ENCODE data around the gene SCN4A.
A peak's percentile ranks its signal among the peaks of the same experiment; 100 is the strongest.
"Not testable (repeated sequence)": the region's sequence is repeated elsewhere in the genome, so short reads cannot be mapped to it uniquely, and the experiment has no call there.

SCN4A gene

DNA sequence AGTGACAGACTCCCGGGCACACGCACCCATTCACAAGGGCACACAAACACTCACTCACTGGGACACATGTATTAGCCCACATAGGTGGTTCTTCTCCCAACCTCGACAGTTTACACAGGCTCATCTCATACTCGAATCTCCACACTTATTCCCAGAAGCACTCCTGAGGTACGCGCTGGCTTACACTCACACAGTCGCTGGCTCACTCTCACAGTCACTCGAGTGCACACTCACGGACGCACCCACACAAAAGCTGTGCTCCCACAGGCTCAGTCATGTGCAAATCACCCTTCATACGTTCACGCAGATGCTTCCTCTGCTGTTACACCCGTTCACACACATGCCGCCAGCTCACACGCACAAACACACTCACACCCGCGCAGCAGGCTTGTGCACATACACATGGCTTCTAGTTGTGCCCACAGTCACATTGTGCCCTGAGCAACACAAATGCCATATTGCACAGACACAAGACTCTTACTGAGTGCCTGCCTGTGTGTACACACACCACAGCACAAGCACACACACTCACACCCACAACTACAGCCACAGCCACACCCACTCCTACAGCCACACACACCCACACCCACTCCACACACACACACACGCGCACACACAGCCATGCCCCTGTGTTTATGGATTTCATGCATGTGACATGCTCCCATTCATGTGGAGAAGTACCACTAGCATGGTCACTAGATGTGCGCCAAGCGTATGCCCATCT, 17.1 kb upstream of the SCN4A start:
- Histone ChIP-seq H3K36me3 (ENCODE audit: insufficient read depth, low read length) (no peaks in the 10 kb centered on the region), H3K4me3 (ENCODE audit: low read length) (no peak overlapping the region), H3K27me3 (ENCODE audit: insufficient read depth, low read length) (peaks cover 24% of the 10 kb centered on the region), H3K9me3 (ENCODE audit: insufficient read depth, low read depth, low read length) (no peaks in the 10 kb centered on the region), H3K4me1 (ENCODE audit: insufficient read depth, low read length) (peaks cover 6% of the 10 kb centered on the region), H3K9ac (ENCODE audit: low read depth, low read length) (no peak overlapping the region), H3K27ac (ENCODE audit: low read depth, low read length) (no peak overlapping the region)
- WGBS, result 90% methylated on average over 21 of the region's 21 CpGs

DNA sequence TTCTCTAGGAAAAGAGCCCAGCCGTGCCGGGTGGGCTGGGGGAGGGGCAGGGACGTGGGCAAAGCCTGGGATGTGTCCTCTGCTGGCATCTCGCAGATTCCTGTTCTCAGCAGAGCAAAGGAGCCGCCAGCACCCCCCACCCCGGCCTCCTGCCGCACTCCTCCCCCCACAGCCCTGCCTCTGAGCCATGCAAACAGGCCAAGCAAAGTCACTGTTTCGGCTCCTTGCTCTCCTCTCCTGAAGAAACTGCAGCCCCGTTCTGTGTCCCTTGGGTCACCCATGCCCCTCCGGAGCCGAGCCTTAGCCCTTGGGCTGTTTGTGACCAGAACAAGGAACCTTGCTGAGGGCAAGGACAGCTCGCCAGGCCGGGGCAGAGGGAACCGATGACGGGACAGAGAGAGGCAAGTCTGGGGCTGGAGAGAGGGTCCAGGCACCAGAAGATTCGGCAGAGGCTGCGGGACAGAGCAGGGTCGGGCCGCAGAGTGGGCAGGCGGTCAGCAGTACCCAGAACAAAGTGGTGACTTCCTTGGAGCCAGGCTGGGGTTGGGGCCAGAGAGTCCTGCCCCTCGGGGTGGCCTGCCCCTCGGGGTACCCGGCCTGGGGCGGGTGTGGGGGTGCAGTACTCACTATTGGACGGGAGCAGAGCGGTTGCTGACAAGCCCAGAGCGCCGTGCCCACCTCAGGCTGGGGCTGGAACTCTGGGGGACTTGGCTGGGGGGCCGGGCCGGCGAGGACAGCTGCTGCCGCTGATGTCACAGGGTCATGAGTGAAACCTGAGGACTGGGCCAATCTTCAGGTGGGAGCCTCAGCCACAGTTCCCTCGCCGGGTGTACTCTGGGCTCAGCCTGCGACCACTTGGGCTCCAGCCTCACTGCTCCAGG, 16.3 kb upstream of the SCN4A start:
- 35% methylated on average over 35 of the region's 35 CpGs for WGBS
- Histone ChIP-seq H3K27ac (ENCODE audit: low read depth, low read length) (peak overlapping the region; percentile 55; the same call in 1 of the 2 replicates), H3K4me1 (ENCODE audit: insufficient read depth, low read length) (peaks cover 6% of the 10 kb centered on the region)

GRCh38 chr17:63988127-63988478, 15.4 kb upstream of the SCN4A start:
- H3K27ac ChIP-seq (ENCODE audit: low read depth, low read length), result no peak overlapping the region
- H3K9me3 ChIP-seq (ENCODE audit: insufficient read depth, low read depth, low read length), result no peaks in the 10 kb centered on the region
- H3K27me3 ChIP-seq (ENCODE audit: insufficient read depth, low read length), result peaks cover 15% of the 10 kb centered on the region
- no peak overlapping the region for H3K4me3 ChIP-seq (ENCODE audit: low read length)
- H3K36me3 ChIP-seq (ENCODE audit: insufficient read depth, low read length), result no peaks in the 10 kb centered on the region
- 92% methylated on average over 5 of the region's 5 CpGs for WGBS
- H3K4me1 ChIP-seq (ENCODE audit: insufficient read depth, low read length), result peaks cover 6% of the 10 kb centered on the region
- H3K9ac ChIP-seq (ENCODE audit: low read depth, low read length), result no peak overlapping the region

More for the DNA sequence above, 16.3 kb upstream of the SCN4A start:
- no peaks in the 10 kb centered on the region for H3K36me3 ChIP-seq (ENCODE audit: insufficient read depth, low read length)
- peak overlapping the region; percentile 52; the same call in 1 of the 2 replicates for H3K9ac ChIP-seq (ENCODE audit: low read depth, low read length)
- H3K4me3 ChIP-seq (ENCODE audit: low read length), result no peak overlapping the region
- no peaks in the 10 kb centered on the region for H3K9me3 ChIP-seq (ENCODE audit: insufficient read depth, low read depth, low read length)
- peaks cover 21% of the 10 kb centered on the region for H3K27me3 ChIP-seq (ENCODE audit: insufficient read depth, low read length)

- Histone ChIP-seq H3K36me3 (ENCODE audit: insufficient read depth, low read length) (no peaks in the 10 kb centered on the region), H3K4me1 (ENCODE audit: insufficient read depth, low read length) (peaks cover 6% of the 10 kb centered on the region), H3K9me3 (ENCODE audit: insufficient read depth, low read depth, low read length) (no peaks in the 10 kb centered on the region), H3K9ac (ENCODE audit: low read depth, low read length) (no peak overlapping the region), H3K4me3 (ENCODE audit: low read length) (no peak overlapping the region), H3K27me3 (ENCODE audit: insufficient read depth, low read length) (peaks cover 11% of the 10 kb centered on the region), H3K27ac (ENCODE audit: low read depth, low read length) (no peak overlapping the region)
- WGBS, result 83% methylated on average over 18 of the region's 18 CpGs
Observed at GRCh38 chr17:63987221-63988126, 14.8 kb upstream of the SCN4A start.

GRCh38 chr17:63986821-63987220, 14.1 kb upstream of the SCN4A start:
- no peak overlapping the region for H3K9ac ChIP-seq (ENCODE audit: low read depth, low read length)
- no peaks in the 10 kb centered on the region for H3K36me3 ChIP-seq (ENCODE audit: insufficient read depth, low read length)
- H3K9me3 ChIP-seq (ENCODE audit: insufficient read depth, low read depth, low read length), result peaks cover 3% of the 10 kb centered on the region; the same call in 1 of the 2 replicates
- H3K27me3 ChIP-seq (ENCODE audit: insufficient read depth, low read length), result peaks cover 5% of the 10 kb centered on the region; the same call in 1 of the 2 replicates
- H3K27ac ChIP-seq (ENCODE audit: low read depth, low read length), result no peak overlapping the region
- 83% methylated on average over 3 of the region's 3 CpGs for WGBS
- peaks cover 6% of the 10 kb centered on the region for H3K4me1 ChIP-seq (ENCODE audit: insufficient read depth, low read length)
- H3K4me3 ChIP-seq (ENCODE audit: low read length), result no peak overlapping the region

- Histone ChIP-seq H3K4me3 (ENCODE audit: low read length) (no peak overlapping the region), H3K27ac (ENCODE audit: low read depth, low read length) (no peak overlapping the region), H3K27me3 (ENCODE audit: insufficient read depth, low read length) (peaks cover 4% of the 10 kb centered on the region; the same call in 1 of the 2 replicates), H3K36me3 (ENCODE audit: insufficient read depth, low read length) (no peaks in the 10 kb centered on the region), H3K9ac (ENCODE audit: low read depth, low read length) (no peak overlapping the region), H3K9me3 (ENCODE audit: insufficient read depth, low read depth, low read length) (peaks cover 5% of the 10 kb centered on the region; the same call in 1 of the 2 replicates), H3K4me1 (ENCODE audit: insufficient read depth, low read length) (peaks cover 6% of the 10 kb centered on the region)
- 83% methylated on average over 13 of the region's 13 CpGs for WGBS
Observed at GRCh38 chr17:63985387-63986140, 12.8 kb upstream of the SCN4A start.

DNA sequence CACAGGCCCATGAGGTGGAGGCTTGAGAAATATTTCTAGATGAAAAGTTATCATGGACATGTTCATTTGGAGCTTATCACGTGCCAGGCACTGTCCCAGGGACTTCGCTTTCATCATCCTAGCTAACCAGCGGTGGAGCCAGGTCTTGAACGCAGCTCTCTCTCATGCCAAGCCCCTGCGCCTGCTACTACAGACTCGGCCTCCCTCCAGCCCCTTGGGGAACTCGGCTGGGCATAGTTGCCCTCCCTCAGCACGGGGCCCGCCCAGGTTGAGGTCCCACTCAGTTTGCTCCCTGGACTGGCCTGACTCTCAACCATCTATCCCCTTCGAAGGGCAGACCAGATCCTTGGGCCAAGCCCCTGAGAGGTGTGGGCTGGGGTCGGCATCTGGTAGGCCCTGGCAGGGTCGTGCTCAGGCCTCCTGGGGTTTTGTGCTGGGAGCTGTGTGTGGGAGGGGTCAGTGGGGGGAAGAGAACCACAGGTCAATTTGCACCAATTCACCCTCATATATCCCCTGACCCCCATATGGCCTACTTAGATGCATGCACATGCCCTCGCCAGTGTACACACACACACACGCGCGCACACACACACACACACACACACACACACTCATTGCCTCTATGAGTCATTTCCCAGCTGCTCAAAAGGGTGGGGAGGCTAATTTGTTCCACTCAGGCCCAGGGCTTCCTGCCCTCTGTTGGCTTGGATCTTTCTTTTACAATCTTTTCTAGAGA, 12.1 kb upstream of the SCN4A start:
- H3K9ac ChIP-seq (ENCODE audit: low read depth, low read length), result no peak overlapping the region
- peaks cover 6% of the 10 kb centered on the region for H3K4me1 ChIP-seq (ENCODE audit: insufficient read depth, low read length)

DNA sequence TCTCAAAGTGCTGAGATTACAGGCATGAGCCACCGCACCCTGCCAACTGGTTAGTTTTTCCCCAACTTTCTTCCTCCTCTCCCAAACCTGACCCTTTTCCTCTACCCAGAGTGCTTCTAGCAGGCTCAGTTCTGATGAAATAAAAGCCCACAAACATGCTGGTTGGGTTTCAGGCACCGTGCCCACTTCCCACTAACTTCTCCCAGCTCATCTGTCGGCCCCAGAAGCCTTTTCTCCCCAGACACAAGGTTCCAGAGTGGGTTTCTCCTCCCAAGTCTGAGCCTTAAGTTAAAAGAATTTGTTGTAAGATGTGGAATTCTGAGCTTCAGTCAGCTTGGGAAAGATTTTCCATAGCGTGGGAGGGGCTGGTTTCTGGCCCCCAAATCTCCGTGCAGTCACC, 11.5 kb upstream of the SCN4A start:
- whole genome bisulfite sequencing, result 95% methylated on average over 5 of the region's 5 CpGs
- no peaks in the 10 kb centered on the region for H3K36me3 ChIP-seq (ENCODE audit: insufficient read depth, low read length)
- no peak overlapping the region for H3K27ac ChIP-seq (ENCODE audit: low read depth, low read length)
- H3K9ac ChIP-seq (ENCODE audit: low read depth, low read length), result no peak overlapping the region
- H3K4me3 ChIP-seq (ENCODE audit: low read length), result no peak overlapping the region
- peaks cover 5% of the 10 kb centered on the region; the same call in 1 of the 2 replicates for H3K9me3 ChIP-seq (ENCODE audit: insufficient read depth, low read depth, low read length)
- peaks cover 6% of the 10 kb centered on the region for H3K4me1 ChIP-seq (ENCODE audit: insufficient read depth, low read length)
- H3K27me3 ChIP-seq (ENCODE audit: insufficient read depth, low read length), result peaks cover 4% of the 10 kb centered on the region; the same call in 1 of the 2 replicates

More for the DNA sequence above, 12.1 kb upstream of the SCN4A start:
- no peaks in the 10 kb centered on the region for H3K36me3 ChIP-seq (ENCODE audit: insufficient read depth, low read length)
- 88% methylated on average over 16 of the region's 16 CpGs for WGBS
- H3K4me3 ChIP-seq (ENCODE audit: low read length), result no peak overlapping the region
- peaks cover 5% of the 10 kb centered on the region; the same call in 1 of the 2 replicates for H3K9me3 ChIP-seq (ENCODE audit: insufficient read depth, low read depth, low read length)
- peaks cover 4% of the 10 kb centered on the region; the same call in 1 of the 2 replicates for H3K27me3 ChIP-seq (ENCODE audit: insufficient read depth, low read length)
- H3K27ac ChIP-seq (ENCODE audit: low read depth, low read length), result no peak overlapping the region

DNA sequence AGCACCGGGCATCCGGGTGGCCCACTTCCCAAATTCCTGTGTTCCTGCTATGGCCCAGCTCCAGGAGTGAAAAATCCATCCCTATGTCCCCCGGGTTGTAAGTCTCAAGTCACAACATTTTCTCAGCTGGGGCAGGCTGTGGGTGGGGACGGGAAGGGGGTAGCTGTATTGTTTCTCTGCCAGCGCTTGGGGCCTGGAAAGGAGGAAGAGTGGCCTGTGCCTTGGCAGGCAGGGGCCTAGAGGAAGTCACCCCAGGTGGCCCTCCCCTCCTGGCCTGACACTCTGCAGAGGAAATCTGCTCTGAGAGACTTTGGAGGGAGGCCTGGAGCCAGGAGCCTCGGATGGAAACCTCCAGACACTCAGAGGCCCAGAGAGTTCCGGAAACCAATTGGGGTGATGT, 10.6 kb upstream of the SCN4A start:
- H3K9ac ChIP-seq (ENCODE audit: low read depth, low read length), result no peak overlapping the region
- H3K4me3 ChIP-seq (ENCODE audit: low read length), result no peak overlapping the region
- WGBS, result 84% methylated on average over 7 of the region's 7 CpGs
- no peaks in the 10 kb centered on the region for H3K4me1 ChIP-seq (ENCODE audit: insufficient read depth, low read length)
- no peaks in the 10 kb centered on the region for H3K36me3 ChIP-seq (ENCODE audit: insufficient read depth, low read length)
- peaks cover 5% of the 10 kb centered on the region; the same call in 1 of the 2 replicates for H3K9me3 ChIP-seq (ENCODE audit: insufficient read depth, low read depth, low read length)
- no peaks in the 10 kb centered on the region for H3K27me3 ChIP-seq (ENCODE audit: insufficient read depth, low read length)
- no peak overlapping the region for H3K27ac ChIP-seq (ENCODE audit: low read depth, low read length)

DNA sequence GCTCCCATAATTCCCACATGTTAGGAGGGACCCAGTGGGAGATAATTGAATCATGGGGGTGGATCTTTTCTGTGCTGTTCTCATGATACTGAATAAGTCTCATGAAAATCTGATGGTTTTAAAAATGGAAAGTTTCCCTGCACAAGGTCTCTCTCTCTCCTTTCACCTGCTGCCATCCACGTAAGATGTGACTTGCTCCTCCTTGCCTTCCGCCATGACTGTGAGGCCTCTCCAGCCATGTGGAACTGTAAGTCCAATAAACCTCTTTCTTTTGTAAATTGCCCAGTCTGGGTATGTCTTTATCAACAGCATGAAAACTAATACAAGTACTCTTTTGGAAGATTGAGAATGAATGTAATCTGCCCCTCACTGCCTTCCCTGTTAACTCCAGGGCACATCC, 9.9 kb upstream of the SCN4A start:
- H3K9ac ChIP-seq (ENCODE audit: low read depth, low read length); H3K9me3 ChIP-seq (ENCODE audit: insufficient read depth, low read depth, low read length); H3K4me1 ChIP-seq (ENCODE audit: insufficient read depth, low read length); H3K27me3 ChIP-seq (ENCODE audit: insufficient read depth, low read length); H3K27ac ChIP-seq (ENCODE audit: low read depth, low read length); H3K4me3 ChIP-seq (ENCODE audit: low read length); H3K36me3 ChIP-seq (ENCODE audit: insufficient read depth, low read length): not testable (repeated sequence)
- 92% methylated on average over 2 of the region's 2 CpGs for WGBS
